SU-DHL-6 (cell line): ENCODE measurements around the gene EGFL6.
"Not testable (repeated sequence)": the region's sequence is repeated elsewhere in the genome, so short reads cannot be mapped to it uniquely, and the experiment has no call there.

Experiments
- H2AFZ ChIP-seq: fragments of 200-600 bp; sonication (generic); 2 replicates; pipeline ENCODE4 v1.6.1; 2014; ENCODE audit warnings: low read depth, mild to moderate bottlenecking, moderate library complexity, mixed read lengths, antibody characterized with exemption, low read length; ENCODE audit not compliant: severe bottlenecking
- H3F3A ChIP-seq: fragments of 200-600 bp; shearing (Covaris generic); 2 replicates; pipeline ENCODE4 v1.6.0; 2016; ENCODE audit warnings: antibody characterized with exemption, mild to moderate bottlenecking; ENCODE audit not compliant: insufficient read depth
- H3K27ac ChIP-seq: fragments of 200-600 bp; sonication (generic); 2 replicates; pipeline ENCODE4 v1.5.1; 2016; ENCODE audit warnings: low read depth, mild to moderate bottlenecking, low read length, moderate library complexity, mixed read lengths
- H3K27me3 ChIP-seq: fragments of 200-600 bp; sonication (generic), shearing (Covaris generic); 2 replicates; pipeline ENCODE4 v1.6.0; 2014; ENCODE audit warnings: mild to moderate bottlenecking, low read length
- H3K36me3 ChIP-seq: fragments of 200-600 bp; sonication (generic); 2 replicates; pipeline ENCODE4 v1.6.1; 2014; ENCODE audit warnings: mild to moderate bottlenecking, low read length, mixed read lengths
- H3K4me2 ChIP-seq: fragments of 300-600, 200-600 bp; shearing (Covaris generic), sonication (generic); 2 replicates; pipeline ENCODE4 v1.6.0; 2014; ENCODE audit warnings: low read length, low read depth, mild to moderate bottlenecking; ENCODE audit not compliant: poor library complexity, severe bottlenecking
- H3K4me3 ChIP-seq: fragments of 200-600 bp; sonication (generic); 2 replicates; pipeline ENCODE4 v1.5.1; 2014; ENCODE audit warnings: antibody characterized with exemption, low read length, mild to moderate bottlenecking, mixed read lengths; ENCODE audit not compliant: insufficient read depth, poor library complexity, severe bottlenecking
- H3K79me2 ChIP-seq: fragments of 200-600 bp; sonication (generic); 2 replicates; pipeline ENCODE4 v1.6.1; 2014; ENCODE audit warnings: mild to moderate bottlenecking, low read length, moderate library complexity; ENCODE audit not compliant: insufficient read depth
- H3K9ac ChIP-seq: fragments of 200-600 bp; sonication (generic); 2 replicates; pipeline ENCODE4 v1.7.0; 2014; ENCODE audit warnings: mild to moderate bottlenecking, low read length
- H3K9me2 ChIP-seq: fragments of 200-600 bp; sonication (generic); replicated peaks from 2 replicates; pipeline ENCODE4 v1.6.1; 2014; ENCODE audit warnings: low read length; ENCODE audit not compliant: insufficient read depth
- H3K9me3 ChIP-seq: fragments of 200-600 bp; sonication (generic); 2 replicates; pipeline ENCODE4 v1.6.1; 2014; ENCODE audit warnings: low read length, mixed read lengths; ENCODE audit not compliant: insufficient read depth
- H4K20me1 ChIP-seq: fragments of 200-600 bp; sonication (generic); 2 replicates; pipeline ENCODE4 v1.6.1; 2014; ENCODE audit warnings: low read depth, mild to moderate bottlenecking, antibody characterized with exemption, low read length, moderate library complexity, mixed read lengths
- EZH2phosphoT487 ChIP-seq: fragments of 200-600 bp; sonication (generic), shearing (Covaris generic); conservative IDR thresholded peaks from 2 replicates; pipeline ENCODE4 v1.6.1; 2018; ENCODE audit warnings: mild to moderate bottlenecking, antibody characterized with exemption, low read length, moderate library complexity, mixed read lengths
- TF ChIP-seq, protein P1 (sequence below): fragments of 200-600 bp; sonication (generic); IDR thresholded peaks from one replicate; pipeline ENCODE4 v1.5.1; 2017; ENCODE audit warnings: antibody characterized with exemption, mild to moderate bottlenecking, low read length, moderate library complexity; ENCODE audit not compliant: insufficient read depth, poor library complexity, severe bottlenecking

The EGFL6 gene

DNA sequence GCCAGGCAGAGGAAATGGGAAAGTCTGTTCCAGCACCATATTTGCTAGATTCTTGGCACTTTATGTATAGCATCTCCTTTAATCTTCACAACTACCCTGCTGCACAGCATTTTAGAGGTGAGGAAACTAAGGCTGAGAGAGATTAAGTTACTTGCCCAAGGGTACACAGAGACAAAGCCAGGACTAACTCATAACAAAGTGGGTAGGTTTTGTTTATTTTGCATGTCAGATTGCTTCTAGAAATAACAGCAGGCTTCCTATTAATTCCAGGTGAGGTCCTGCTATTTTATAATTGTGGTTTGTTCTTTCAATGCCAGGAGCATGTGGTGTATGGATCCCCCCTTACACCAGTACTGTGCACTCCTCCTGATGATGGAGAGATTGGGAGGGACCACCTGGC is 98.5 kb downstream of the EGFL6 start:
- Histone ChIP-seq H3K9ac (no peak overlapping the region), H3K9me3 (no peaks in the 10 kb centered on the region), H3K9me2 (no peaks in the 10 kb centered on the region), H3F3A (no peaks in the 10 kb centered on the region), H3K4me2 (no peak overlapping the region), H2AFZ (no peak overlapping the region), H3K27me3 (no peaks in the 10 kb centered on the region), H4K20me1 (no peaks in the 10 kb centered on the region), H3K36me3 (no peaks in the 10 kb centered on the region), H3K4me3 (no peak overlapping the region), H3K79me2 (no peaks in the 10 kb centered on the region), H3K27ac (no peak overlapping the region)
- TF ChIP-seq, protein P1, sequence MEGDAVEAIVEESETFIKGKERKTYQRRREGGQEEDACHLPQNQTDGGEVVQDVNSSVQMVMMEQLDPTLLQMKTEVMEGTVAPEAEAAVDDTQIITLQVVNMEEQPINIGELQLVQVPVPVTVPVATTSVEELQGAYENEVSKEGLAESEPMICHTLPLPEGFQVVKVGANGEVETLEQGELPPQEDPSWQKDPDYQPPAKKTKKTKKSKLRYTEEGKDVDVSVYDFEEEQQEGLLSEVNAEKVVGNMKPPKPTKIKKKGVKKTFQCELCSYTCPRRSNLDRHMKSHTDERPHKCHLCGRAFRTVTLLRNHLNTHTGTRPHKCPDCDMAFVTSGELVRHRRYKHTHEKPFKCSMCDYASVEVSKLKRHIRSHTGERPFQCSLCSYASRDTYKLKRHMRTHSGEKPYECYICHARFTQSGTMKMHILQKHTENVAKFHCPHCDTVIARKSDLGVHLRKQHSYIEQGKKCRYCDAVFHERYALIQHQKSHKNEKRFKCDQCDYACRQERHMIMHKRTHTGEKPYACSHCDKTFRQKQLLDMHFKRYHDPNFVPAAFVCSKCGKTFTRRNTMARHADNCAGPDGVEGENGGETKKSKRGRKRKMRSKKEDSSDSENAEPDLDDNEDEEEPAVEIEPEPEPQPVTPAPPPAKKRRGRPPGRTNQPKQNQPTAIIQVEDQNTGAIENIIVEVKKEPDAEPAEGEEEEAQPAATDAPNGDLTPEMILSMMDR = no peak
- no peak for TF ChIP-seq EZH2phosphoT487

GRCh38 chrX:13669246-13669737 is 99.9 kb downstream of the EGFL6 start:
- Histone ChIP-seq H3K4me3 (no peak overlapping the region), H3K27ac (no peak overlapping the region)

GRCh38 chrX:13669755-13670154 is 100.4 kb downstream of the EGFL6 start:
- not testable (repeated sequence) for H2AFZ ChIP-seq, H3K79me2 ChIP-seq, H4K20me1 ChIP-seq, H3F3A ChIP-seq, H3K9ac ChIP-seq, H3K9me2 ChIP-seq, H3K36me3 ChIP-seq, H3K4me3 ChIP-seq, H3K27ac ChIP-seq, H3K9me3 ChIP-seq, H3K4me2 ChIP-seq, H3K27me3 ChIP-seq

More at GRCh38 chrX:13669246-13669737, 99.9 kb downstream of the EGFL6 start:
- Histone ChIP-seq H3K9me2 (no peaks in the 10 kb centered on the region), H3K27me3 (no peaks in the 10 kb centered on the region), H3K9me3 (no peaks in the 10 kb centered on the region), H2AFZ (no peak overlapping the region), H3F3A (no peaks in the 10 kb centered on the region), H3K4me2 (no peak overlapping the region), H3K36me3 (no peaks in the 10 kb centered on the region), H3K79me2 (no peaks in the 10 kb centered on the region), H3K9ac (no peak overlapping the region), H4K20me1 (no peaks in the 10 kb centered on the region)
- no peak for TF ChIP-seq EZH2phosphoT487
- TF ChIP-seq, protein P1 = no peak

DNA sequence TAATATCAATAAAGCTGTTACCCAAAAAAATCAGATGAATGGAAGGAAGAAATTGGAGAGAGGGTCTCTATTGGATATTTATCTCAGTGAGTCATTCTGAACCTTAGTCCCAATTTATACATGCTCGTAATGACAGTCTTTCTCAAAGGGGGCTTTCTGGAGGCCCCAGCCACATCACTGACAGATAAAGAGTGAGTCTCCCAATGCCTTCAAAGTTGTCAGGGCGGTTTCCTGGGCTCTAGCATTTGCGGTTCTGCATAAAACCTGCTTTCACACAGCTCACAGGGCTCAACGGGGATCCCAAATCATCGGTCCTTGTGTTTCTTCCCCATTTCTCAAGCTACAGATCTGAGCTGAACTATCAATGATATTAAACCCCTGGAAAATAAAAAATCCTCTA is 100.8 kb downstream of the EGFL6 start:
- Histone ChIP-seq H3K9me3 (no peaks in the 10 kb centered on the region), H2AFZ (no peak overlapping the region), H3K27ac (no peak overlapping the region), H3K9me2 (no peaks in the 10 kb centered on the region), H3K4me2 (no peak overlapping the region), H4K20me1 (no peaks in the 10 kb centered on the region), H3K79me2 (no peaks in the 10 kb centered on the region), H3K36me3 (no peaks in the 10 kb centered on the region), H3F3A (no peaks in the 10 kb centered on the region), H3K9ac (no peak overlapping the region), H3K4me3 (no peak overlapping the region), H3K27me3 (no peaks in the 10 kb centered on the region)
- TF ChIP-seq, protein P1 = no peak
- TF ChIP-seq EZH2phosphoT487 = no peak
